HG03442 (cell line): Measurements from ENCODE around the gene ENPP7.

Source experiments
- ATAC-seq: cut with Tn5 transposase; IDR thresholded peaks from one replicate; pipeline ENCODE4 v1.9.1; 2021; ENCODE audit warnings: mild to moderate bottlenecking, moderate library complexity; ENCODE audit not compliant: unreplicated experiment

The ENPP7 gene

DNA sequence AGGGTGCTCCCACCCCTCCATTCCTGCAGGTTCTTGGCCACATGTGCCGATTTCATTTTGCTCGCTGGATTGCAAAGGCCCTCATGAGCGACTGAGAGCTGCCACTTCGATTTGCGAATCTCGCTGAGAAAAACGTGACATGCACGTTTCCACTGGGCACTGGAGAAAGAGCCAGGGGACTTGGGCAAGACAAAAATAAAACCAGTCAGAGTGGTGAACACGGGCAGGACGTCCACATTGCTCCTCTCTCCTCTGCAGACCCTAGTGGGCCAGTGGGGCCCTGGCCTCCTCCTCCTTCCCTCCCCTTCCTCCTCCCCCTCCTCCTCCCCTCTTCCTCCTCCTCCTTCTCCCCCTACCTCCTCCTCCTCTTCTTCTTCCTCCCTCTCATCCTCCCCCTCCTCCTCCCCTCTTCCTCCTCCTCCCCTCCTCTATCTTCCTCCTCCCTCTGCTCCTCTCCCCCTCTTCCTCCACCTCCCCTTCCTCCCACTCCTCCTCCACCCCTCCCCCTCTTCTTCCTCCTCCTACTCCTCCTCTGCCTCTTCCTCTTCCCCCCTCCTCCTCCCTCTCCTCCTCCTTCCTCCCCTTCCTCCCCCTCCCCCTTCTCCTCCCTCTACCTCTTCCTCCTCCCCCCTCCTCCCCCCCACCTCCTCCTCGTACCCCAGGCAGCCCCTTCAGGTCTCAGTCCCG lies 28.1 kb upstream of the ENPP7 start:
- no peak for ATAC-seq

DNA sequence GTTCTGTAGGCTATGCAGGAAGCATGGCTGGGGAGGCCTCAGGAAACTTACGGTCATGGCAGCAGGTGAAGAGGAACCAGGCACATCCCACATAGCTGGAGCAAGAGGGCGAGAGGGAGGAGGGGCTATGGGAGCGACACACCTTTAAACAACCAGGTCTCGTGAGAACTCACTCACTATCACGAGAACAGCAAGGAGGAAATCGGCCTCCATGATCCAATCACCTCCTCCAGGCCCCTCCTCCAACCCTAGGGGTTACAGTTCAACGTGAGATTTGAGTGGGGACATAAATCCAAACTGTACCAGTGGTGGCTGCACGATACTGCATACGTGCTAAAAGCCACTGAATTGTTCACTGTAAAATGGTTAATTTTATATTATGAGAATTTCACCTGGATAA lies 26.1 kb upstream of the ENPP7 start:
- no peak for ATAC-seq

GRCh38 chr17:79705674-79706073 lies 25.1 kb upstream of the ENPP7 start:
- no peak for ATAC-seq

DNA sequence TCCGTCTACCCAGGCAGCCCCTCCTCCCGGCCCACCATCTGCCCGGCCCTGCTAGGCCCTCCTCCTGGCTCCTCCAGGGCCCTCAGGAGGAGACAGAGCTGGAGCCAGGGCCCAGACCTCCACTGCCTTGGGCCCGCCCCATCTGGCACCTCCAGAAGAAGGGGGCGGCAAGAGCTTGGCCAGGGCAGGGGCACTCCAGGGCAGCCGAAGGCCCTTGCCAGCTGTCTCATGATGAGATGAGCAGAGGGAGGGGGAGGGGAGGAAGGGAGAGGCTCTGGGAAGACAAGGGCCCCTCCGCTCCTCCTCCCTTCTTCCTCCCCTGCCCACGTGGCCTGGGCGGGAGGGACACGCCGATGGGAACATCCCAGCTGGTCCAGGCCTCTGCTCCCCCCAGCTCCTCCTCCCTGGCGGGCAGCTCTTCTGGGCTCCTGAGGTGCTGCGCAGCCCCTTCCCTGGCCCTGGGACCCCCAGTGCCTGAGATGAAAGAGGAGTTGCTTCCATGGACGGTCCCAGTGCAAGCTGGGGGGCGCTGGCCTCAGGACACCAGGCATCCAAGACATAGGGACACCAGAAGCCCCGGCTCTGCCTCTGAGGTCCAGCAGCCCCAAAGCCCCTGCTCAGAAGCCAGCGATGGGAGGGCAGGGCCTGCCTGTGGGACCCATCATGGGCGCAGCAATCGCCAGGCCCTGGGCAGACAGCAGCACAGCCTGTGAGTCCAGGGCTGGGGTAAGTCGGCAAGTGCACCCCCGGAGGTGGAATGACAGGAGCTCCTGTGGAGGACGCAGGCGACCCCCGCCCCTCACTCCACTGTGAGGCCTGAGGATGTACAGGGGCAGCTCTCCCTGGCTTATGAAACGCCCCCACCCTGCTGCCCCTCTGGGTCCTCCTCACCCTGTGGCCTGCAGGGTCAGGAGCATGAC lies 23.6 kb upstream of the ENPP7 start:
- no peak for ATAC-seq

DNA sequence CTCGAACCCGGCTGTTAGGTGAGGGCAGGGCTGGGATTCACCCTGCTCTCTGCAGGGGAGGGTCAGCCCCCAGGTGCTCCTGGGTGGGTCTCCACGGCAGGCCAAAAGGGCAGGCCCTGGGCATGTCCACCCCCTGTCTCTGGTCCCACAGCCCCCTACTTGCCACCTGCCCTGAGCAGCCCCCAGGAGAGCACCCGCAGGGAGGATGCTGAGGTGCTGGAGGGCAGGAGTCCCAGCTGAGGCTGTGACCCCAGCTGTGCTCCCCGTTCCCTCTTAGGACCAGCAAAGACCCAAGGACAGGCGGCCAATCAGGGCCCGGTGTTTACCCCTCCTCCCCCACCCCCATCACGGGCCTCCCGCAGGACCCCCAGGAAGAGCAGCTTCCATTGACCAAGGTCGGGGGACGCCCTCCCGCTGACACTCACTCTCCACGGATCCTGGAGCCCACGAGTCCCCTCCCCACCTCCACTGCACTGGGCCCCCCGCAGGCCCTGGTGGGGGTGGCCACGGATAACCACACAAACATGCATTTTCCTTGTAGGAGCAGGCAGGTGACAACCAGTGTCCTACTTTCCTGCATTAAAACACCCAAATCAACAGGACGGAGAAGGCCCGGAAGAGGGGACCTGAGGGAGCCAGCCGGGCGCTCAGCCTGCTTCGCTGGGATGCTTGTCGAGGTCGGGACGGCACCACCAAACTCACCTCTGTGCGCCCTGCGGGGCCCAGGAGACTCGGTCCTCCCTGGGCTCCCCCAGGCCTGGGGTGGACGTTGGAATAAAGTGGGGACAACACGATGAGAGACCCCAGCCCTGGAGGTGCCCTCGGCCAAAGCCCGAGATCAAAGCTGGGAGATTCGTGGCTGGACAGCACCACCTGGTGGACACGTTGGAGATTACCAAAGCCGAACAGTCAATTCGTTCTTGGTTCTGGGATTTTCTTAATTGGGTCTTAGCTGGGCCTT lies 22.5 kb upstream of the ENPP7 start:
- no peak for ATAC-seq

DNA sequence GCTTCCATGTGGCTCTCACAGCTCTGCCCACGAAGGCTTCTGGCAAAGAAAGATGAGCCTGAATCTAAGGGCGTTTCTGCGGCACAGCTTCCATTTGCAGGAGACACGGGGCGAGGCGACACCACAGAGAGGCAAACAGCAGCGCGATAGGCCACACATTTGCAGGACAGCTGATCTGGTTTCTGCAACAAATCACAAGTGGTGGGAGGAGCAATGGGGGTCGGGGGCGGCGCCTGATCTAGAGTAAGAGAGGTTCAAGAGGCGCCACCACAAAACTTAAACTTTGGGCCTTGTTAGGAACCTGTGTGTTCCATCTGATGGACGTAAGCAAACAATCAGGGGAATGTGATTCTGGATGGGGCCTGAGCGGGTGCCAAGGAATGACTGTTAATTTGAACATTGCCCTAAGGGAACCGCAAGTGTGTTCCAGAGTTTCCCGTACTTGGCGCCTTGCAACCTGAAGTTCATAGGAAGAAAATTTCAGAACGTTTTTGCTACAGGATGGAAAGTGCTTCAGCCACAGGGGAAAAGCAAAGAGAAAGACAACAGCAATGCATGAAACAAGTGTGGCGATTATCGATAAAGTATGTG lies 18.9 kb upstream of the ENPP7 start:
- ATAC-seq, result no peak

DNA sequence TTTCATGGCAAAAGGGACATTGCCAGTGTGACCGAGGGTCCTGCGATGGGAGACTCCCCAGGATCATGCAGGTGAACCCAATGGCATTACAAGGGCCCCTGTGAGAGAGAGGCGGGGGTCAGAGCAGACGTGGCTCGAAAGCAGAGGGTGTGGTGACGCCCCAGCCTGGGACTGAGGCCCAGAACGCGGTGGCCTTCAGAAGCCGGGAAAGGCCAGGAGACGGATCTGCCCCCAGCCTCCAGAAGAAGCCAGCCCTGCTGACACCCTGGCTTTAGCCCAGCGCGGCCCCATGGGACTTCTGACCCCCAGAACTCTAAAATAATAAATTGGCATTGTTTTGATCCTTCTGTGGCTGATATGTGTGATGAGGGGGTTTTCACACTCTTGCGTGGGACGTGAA lies 17.4 kb upstream of the ENPP7 start:
- no peak for ATAC-seq

DNA sequence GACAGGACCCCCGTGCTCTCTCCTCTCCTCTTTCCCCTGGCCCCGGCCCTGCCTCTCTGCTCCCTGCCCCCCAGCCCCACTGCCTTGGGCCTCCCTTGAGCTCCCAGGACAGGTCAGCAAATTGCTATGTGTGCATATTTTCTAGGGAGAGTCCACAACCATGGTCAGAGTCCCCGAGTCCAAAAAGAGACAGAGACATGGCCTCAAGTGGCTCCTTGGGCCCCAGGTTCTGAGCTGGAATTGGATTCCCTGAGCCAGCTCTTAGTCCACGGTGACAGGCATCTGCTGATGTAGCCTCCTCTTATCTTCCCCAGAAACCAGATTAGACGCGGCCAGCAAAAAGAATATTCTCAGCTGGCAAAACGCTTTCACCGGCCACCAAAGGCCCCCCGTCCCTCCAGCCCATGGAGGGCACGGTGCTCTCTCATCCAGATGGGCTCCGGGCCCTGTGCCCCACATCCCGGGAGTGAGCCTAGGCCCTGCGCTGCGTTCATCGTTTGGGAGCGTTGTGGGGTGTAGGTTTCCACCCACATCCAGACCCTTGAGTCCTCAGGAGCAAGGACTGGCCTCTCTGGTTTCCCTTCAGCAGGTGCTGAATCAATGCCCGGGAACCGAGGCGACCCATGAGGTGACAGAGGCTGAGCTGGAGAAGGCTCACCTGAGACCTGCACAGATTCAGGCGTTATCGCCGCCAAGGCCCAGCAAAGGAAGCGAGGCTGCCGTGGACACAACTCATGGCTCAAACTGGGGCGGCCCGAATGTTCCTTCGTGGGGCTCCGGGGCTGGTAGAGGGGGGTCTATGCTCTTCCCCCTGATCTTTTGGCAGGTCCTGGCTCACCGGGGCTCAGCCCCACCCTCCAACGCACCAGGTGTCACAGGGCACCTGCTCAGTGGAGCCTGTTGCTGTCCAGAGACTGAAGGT lies 16.3 kb upstream of the ENPP7 start:
- no peak for ATAC-seq

- no peak for ATAC-seq
These were observed 15.4 kb upstream of the ENPP7 start for GRCh38 chr17:79715098-79715942.

- no peak for ATAC-seq
These were observed 14.6 kb upstream of the ENPP7 start for GRCh38 chr17:79715943-79716797.

DNA sequence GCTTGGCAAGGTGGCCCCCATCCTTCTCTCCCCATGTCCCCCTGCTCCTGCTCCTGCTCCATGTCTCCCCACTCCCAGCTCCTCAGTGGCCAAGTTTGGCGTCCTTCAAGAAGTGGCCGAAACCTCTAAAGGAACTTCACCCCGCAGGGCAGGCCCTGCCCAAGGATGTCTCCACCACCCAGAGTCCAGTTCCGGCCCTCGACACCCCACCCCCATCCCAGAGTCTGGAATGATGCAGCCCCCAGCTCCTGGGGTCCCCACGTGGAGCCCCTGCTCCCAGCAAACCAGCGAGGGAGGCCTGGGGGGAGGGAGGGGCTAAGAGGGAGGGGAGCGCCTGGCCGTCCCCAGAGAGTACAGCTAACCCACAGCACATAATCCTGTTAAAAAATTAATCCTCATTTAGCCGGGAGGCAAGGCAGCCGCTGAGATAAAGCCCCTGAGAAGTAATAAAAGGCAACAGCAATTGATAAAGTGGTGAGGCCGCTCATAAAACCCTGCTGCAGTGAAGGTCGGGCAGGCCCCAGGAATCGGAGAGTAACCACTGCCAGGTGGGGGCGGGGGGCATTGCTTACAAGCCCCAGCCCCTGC lies 9.9 kb upstream of the ENPP7 start:
- ATAC-seq, result no peak

DNA sequence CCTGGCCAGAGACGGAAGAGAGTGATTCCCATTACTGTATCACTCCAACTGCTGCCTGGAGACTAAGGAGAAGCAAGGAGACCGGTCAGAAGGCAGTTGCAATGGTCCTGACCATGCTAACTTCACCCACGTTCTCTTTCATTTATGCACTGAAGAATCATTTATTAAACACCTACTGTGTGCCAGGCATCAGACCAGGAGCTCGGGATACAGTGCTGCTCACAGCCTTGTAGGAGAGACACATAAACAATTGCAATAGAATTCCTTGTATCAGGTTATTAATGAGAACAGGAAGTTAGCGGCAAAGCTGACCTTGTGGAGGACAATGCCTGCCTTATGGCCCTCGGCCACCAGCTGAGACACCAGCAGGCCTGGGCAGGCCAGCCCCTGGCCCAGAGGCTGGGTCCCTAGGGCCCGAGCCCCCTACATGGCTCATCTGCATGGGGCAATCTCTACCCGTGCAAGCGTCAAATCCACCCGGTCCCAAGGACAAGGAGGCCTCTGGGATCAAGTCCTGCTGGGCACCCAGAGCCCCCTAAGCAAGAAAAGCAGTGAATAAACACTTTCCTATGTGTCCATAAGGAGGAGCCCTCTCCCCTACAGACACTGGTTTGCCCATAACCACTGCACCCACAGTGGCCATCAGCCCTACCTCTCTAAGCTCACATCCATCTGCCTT lies 8.6 kb upstream of the ENPP7 start:
- no peak for ATAC-seq

DNA sequence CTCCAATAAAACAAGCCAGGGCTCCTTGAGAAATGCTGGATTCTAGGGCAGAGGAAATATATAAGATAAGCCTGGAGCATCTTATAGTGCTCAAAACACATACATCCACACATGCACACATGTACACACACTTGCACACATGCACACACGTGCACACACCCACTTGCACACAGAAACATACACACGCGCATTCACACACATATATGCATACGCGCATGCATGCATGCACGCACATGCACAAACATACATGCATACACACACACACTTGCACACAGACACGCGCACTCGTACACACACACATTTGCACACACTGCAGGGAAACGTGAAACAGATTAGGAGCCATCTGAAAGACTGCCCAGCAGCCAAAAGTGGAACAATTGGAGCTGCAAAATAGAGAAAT lies 8.0 kb upstream of the ENPP7 start:
- ATAC-seq, result no peak

DNA sequence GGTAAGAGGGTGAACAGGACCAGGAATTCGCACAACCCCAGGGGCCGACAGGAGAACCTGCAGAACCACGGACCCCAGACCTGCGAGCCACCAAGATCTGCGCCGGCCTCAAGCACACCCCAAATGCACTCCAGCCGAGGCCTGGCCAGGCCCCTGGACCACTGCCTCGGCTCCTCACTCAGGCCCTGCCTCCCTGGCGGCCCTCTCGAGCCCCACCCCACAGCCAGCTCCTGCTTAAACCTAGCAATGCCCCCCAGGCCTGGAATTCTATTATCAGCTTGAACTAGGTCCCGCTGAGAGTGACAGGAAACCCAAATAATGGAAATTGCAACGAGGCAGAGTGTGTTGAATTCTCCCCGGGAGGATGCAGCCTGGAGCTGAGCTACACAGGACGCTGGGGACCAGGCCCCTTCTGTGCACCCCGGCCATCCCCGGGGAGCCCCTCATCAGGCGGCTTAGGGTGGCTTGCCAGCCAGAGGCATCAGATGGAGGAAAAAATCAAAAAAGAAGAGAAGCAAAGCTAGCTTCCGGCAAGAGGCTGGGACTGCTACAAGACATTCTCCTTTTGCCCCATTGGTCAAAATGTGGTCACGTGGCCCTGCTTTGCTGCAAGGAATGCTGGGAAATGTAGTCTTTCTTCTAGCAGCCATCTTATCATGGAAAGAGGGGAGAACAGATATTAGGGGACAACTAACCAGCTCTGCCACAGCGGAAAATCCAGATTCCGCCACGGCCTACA lies 2.4 kb upstream of the ENPP7 start:
- ATAC-seq, result no peak

GRCh38 chr17:79728908-79729471 lies 1.8 kb upstream of the ENPP7 start:
- ATAC-seq, result no peak

GRCh38 chr17:79729761-79730160 lies 982 bp upstream of the ENPP7 start:
- ATAC-seq, result no peak
